A549 (cell line): ENCODE data around the gene ADCY2.

Source experiments
- CEBPB ChIP-seq, 2 experiments: fragments of >200 bp in 1 of 2; sonication (Bioruptor Twin) in 1 of 2; formaldehyde crosslinking in 1 of 2; IDR thresholded peaks; 2 replicates each; pipeline ENCODE4 v1.6.1; 2012 to 2016
- EP300 ChIP-seq, 2 experiments: fragments of >200 bp; sonication (Bioruptor Twin); formaldehyde crosslinking; IDR thresholded peaks; 2 replicates in 1 of 2; 3 replicates in 1 of 2; pipeline ENCODE4 v1.6.1; 2016 to 2017
- ESRRA ChIP-seq: fragments of 150-350 bp; IDR thresholded peaks from 2 replicates; pipeline ENCODE4 v1.6.1; 2014; ENCODE audit warnings: mild to moderate bottlenecking, low read length, borderline replicate concordance
- FOSL2 ChIP-seq, 2 experiments: fragments of 450-650 bp in 1 of 2; fragments of >200 bp in 1 of 2; sonication (Bioruptor Twin) in 1 of 2; formaldehyde crosslinking; IDR thresholded peaks; 2 replicates each; pipeline versions ENCODE4 v1.5.0 to v1.6.1; 2016 to 2020; ENCODE audit warnings: mild to moderate bottlenecking in 1 of 2, moderate library complexity in 1 of 2
- HDAC2 ChIP-seq: fragments of 200-600 bp; sonication (generic); IDR thresholded peaks from 2 replicates; pipeline ENCODE4 v1.6.1; 2016
- HOXA7 ChIP-seq: fragments of 250-450 bp; sonication (Bioruptor Pico); IDR thresholded peaks from 2 replicates; pipeline ENCODE4 v1.5.0; 2020; ENCODE audit warnings: mild to moderate bottlenecking, moderate library complexity
- HOXB5 ChIP-seq: fragments of 250-450 bp; sonication (Bioruptor Pico); IDR thresholded peaks from 2 replicates; pipeline ENCODE4 v1.5.0; 2020; ENCODE audit warnings: mild to moderate bottlenecking, moderate library complexity
- KDM1A ChIP-seq: fragments of 200-600 bp; sonication (generic); IDR thresholded peaks from 2 replicates; pipeline ENCODE4 v1.6.1; 2016; ENCODE audit warnings: low read depth, mild to moderate bottlenecking
- MYC ChIP-seq: IDR thresholded peaks from 2 replicates; pipeline ENCODE4 v1.6.1; 2012; ENCODE audit warnings: mild to moderate bottlenecking, inconsistent platforms, low read length, improper control_type of control experiment, borderline replicate concordance
- POLR2A ChIP-seq: IDR thresholded peaks from 2 replicates; pipeline ENCODE4 v1.6.1; 2012; ENCODE audit warnings: mild to moderate bottlenecking, low read length
- SMC3 ChIP-seq: fragments of >200 bp; sonication (Bioruptor Twin); formaldehyde crosslinking; IDR thresholded peaks from 3 replicates; pipeline ENCODE4 v1.6.1; 2018; ENCODE audit warnings: inconsistent platforms
- TF ChIP-seq, protein P1 (sequence below): fragments of 200-600 bp; sonication (generic); IDR thresholded peaks from 2 replicates; pipeline ENCODE4 v1.6.1; 2016; ENCODE audit warnings: antibody characterized with exemption, mild to moderate bottlenecking, moderate library complexity
- TF ChIP-seq, protein P2 (sequence below): fragments of >200 bp; sonication (Bioruptor Twin); formaldehyde crosslinking; IDR thresholded peaks from 3 replicates; pipeline ENCODE4 v1.5.1; 2016

- TF ChIP-seq, protein P1, sequence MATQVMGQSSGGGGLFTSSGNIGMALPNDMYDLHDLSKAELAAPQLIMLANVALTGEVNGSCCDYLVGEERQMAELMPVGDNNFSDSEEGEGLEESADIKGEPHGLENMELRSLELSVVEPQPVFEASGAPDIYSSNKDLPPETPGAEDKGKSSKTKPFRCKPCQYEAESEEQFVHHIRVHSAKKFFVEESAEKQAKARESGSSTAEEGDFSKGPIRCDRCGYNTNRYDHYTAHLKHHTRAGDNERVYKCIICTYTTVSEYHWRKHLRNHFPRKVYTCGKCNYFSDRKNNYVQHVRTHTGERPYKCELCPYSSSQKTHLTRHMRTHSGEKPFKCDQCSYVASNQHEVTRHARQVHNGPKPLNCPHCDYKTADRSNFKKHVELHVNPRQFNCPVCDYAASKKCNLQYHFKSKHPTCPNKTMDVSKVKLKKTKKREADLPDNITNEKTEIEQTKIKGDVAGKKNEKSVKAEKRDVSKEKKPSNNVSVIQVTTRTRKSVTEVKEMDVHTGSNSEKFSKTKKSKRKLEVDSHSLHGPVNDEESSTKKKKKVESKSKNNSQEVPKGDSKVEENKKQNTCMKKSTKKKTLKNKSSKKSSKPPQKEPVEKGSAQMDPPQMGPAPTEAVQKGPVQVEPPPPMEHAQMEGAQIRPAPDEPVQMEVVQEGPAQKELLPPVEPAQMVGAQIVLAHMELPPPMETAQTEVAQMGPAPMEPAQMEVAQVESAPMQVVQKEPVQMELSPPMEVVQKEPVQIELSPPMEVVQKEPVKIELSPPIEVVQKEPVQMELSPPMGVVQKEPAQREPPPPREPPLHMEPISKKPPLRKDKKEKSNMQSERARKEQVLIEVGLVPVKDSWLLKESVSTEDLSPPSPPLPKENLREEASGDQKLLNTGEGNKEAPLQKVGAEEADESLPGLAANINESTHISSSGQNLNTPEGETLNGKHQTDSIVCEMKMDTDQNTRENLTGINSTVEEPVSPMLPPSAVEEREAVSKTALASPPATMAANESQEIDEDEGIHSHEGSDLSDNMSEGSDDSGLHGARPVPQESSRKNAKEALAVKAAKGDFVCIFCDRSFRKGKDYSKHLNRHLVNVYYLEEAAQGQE = no peak
- TF ChIP-seq, protein P2, sequence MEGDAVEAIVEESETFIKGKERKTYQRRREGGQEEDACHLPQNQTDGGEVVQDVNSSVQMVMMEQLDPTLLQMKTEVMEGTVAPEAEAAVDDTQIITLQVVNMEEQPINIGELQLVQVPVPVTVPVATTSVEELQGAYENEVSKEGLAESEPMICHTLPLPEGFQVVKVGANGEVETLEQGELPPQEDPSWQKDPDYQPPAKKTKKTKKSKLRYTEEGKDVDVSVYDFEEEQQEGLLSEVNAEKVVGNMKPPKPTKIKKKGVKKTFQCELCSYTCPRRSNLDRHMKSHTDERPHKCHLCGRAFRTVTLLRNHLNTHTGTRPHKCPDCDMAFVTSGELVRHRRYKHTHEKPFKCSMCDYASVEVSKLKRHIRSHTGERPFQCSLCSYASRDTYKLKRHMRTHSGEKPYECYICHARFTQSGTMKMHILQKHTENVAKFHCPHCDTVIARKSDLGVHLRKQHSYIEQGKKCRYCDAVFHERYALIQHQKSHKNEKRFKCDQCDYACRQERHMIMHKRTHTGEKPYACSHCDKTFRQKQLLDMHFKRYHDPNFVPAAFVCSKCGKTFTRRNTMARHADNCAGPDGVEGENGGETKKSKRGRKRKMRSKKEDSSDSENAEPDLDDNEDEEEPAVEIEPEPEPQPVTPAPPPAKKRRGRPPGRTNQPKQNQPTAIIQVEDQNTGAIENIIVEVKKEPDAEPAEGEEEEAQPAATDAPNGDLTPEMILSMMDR = no peak
- TF ChIP-seq EP300 (IDR thresholded peaks at IDR 0.05) (no peak), HOXA7 (no peak), FOSL2 (IDR thresholded peaks at IDR 0.05) (no peak), FOSL2 (CRISPR knock-in tag; IDR thresholded peaks at IDR 0.05) (no peak), KDM1A (no peak), POLR2A (no peak), MYC (no peak), CEBPB (IDR thresholded peaks at IDR 0.05) (no peak), HDAC2 (no peak), ESRRA (no peak), SMC3 (no peak), HOXB5 (no peak)
These were observed 357.2 kb downstream of the ADCY2 start for GRCh38 chr5:7753181-7753580.
